SK-N-SH treated with all-trans-retinoic acid at 6 μM for 48 hours (cell line): ENCODE measurements around the gene RASSF6.

Source experiments
- ATAC-seq: fragments of 200-7000 bp; cut with Tn5 transposase; 3 replicates; pipeline ENCODE4 v1.9.1; 2020; ENCODE audit warnings: mild to moderate bottlenecking, moderate library complexity
- ARNTL ChIP-seq: fragments of 450-650 bp; formaldehyde crosslinking; IDR thresholded peaks from 2 replicates; pipeline ENCODE4 v1.5.0; 2020; ENCODE audit warnings: low read depth, mild to moderate bottlenecking, moderate library complexity, borderline replicate concordance
- BACH2 ChIP-seq: fragments of 250-450 bp; sonication (Bioruptor Pico); IDR thresholded peaks from 2 replicates; pipeline ENCODE4 v1.9.0; 2021; ENCODE audit warnings: mild to moderate bottlenecking, borderline replicate concordance
- CSDC2 ChIP-seq: fragments of 250-450 bp; sonication (Bioruptor Pico); IDR thresholded peaks from 2 replicates; pipeline ENCODE4 v1.5.0; 2020; ENCODE audit warnings: mild to moderate bottlenecking, moderate library complexity
- GLIS3 ChIP-seq: fragments of 250-450 bp; sonication (Bioruptor Pico); IDR thresholded peaks from 2 replicates; pipeline ENCODE4 v1.5.0; 2020; ENCODE audit warnings: mild to moderate bottlenecking, moderate library complexity
- ISL1 ChIP-seq: fragments of 250-450 bp; sonication (Bioruptor Pico); IDR thresholded peaks from 2 replicates; pipeline ENCODE4 v2.1.2; 2022; ENCODE audit warnings: mild to moderate bottlenecking, moderate library complexity
- OSR1 ChIP-seq: fragments of 250-450 bp; sonication (Bioruptor Pico); IDR thresholded peaks from 2 replicates; pipeline ENCODE4 v1.8.0; 2022; ENCODE audit warnings: moderate library complexity, mild to moderate bottlenecking, inconsistent platforms
- PATZ1 ChIP-seq: fragments of 250-450 bp; sonication (Bioruptor Pico); IDR thresholded peaks from 2 replicates; pipeline ENCODE4 v1.8.0; 2020; ENCODE audit warnings: mild to moderate bottlenecking, moderate library complexity, borderline replicate concordance
- POU6F1 ChIP-seq: fragments of 250-450 bp; sonication (Bioruptor Pico); IDR thresholded peaks from 2 replicates; pipeline ENCODE4 v1.8.0; 2021; ENCODE audit warnings: low read depth, mild to moderate bottlenecking, moderate library complexity, borderline replicate concordance
- PPARA ChIP-seq: fragments of 250-450 bp; sonication (Bioruptor Pico); IDR thresholded peaks from 2 replicates; pipeline ENCODE4 v1.5.0; 2020; ENCODE audit warnings: mild to moderate bottlenecking, borderline replicate concordance
- RARB ChIP-seq: fragments of 250-450 bp; sonication (Bioruptor Pico); IDR thresholded peaks from 2 replicates; pipeline ENCODE4 v1.8.0; 2021; ENCODE audit warnings: mild to moderate bottlenecking, moderate library complexity
- SNAI2 ChIP-seq: fragments of 250-450 bp; sonication (Bioruptor Pico); IDR thresholded peaks from 2 replicates; pipeline ENCODE4 v1.5.0; 2020; ENCODE audit warnings: mild to moderate bottlenecking, moderate library complexity
- TOX ChIP-seq: fragments of 250-450 bp; sonication (Bioruptor Pico); IDR thresholded peaks from 2 replicates; pipeline ENCODE4 v1.8.0; 2021; ENCODE audit warnings: mild to moderate bottlenecking, moderate library complexity, borderline replicate concordance
- ZC3H10 ChIP-seq: fragments of 250-450 bp; sonication (Bioruptor Pico); IDR thresholded peaks from 2 replicates; pipeline ENCODE4 v1.5.1; 2021; ENCODE audit warnings: mild to moderate bottlenecking, moderate library complexity
- ZFP3 ChIP-seq: fragments of 250-450 bp; sonication (Bioruptor Pico); IDR thresholded peaks from 2 replicates; pipeline ENCODE4 v1.5.0; 2020; ENCODE audit warnings: mild to moderate bottlenecking, moderate library complexity
- ZFP30 ChIP-seq: fragments of 450-650 bp; formaldehyde crosslinking; IDR thresholded peaks from 2 replicates; pipeline ENCODE4 v1.5.0; 2022; ENCODE audit warnings: mild to moderate bottlenecking, moderate library complexity
- ZNF565 ChIP-seq: fragments of 450-650 bp; formaldehyde crosslinking; conservative IDR thresholded peaks from 2 replicates; pipeline ENCODE4 v1.5.0; 2020; ENCODE audit warnings: low read depth, mild to moderate bottlenecking, moderate library complexity
- ZNF70 ChIP-seq: fragments of 450-650 bp; formaldehyde crosslinking; IDR thresholded peaks from 2 replicates; pipeline ENCODE4 v1.5.0; 2020; ENCODE audit warnings: mild to moderate bottlenecking, moderate library complexity
- ZNF8 ChIP-seq: fragments of 450-650 bp; formaldehyde crosslinking; IDR thresholded peaks from 2 replicates; pipeline ENCODE4 v1.5.0; 2020; ENCODE audit warnings: mild to moderate bottlenecking, moderate library complexity
- TF ChIP-seq, protein P1 (sequence below): fragments of 250-450 bp; sonication (Bioruptor Pico); IDR thresholded peaks from 2 replicates; pipeline ENCODE4 v1.5.1; 2021; ENCODE audit warnings: mild to moderate bottlenecking, moderate library complexity
- TF ChIP-seq, protein P2 (sequence below): fragments of 250-450 bp; sonication (Bioruptor Pico); IDR thresholded peaks from 2 replicates; pipeline ENCODE4 v1.5.1; 2020; ENCODE audit warnings: low read depth, mild to moderate bottlenecking, moderate library complexity

RASSF6 gene

DNA sequence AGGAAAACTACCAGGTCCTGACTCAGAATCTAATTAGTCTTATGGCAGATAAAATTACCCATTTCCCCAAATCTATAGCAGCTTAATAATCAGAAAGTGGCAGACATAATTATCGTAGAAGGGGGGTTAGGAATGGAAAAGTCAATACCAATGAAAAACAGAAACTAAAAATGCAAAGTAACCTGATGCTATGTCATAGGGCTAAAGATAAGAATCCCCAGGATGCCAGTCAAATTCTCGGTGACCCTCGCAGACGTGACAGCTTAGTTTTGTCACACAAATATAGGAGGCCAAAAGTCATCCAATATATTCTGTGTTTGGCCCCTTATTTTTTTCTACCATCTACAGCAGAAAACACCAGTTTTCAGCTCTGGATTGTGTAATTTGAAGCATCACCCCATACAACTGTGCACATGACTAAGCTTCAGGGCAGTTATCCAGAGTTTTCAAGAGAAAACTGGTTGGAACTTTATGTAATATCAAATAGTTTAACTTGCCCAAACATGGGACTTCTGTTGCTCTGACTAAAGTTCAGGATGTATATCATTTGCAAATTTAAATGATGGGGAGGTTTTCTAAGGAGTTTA, 30.9 kb downstream of the RASSF6 start:
- TF ChIP-seq, protein P1, sequence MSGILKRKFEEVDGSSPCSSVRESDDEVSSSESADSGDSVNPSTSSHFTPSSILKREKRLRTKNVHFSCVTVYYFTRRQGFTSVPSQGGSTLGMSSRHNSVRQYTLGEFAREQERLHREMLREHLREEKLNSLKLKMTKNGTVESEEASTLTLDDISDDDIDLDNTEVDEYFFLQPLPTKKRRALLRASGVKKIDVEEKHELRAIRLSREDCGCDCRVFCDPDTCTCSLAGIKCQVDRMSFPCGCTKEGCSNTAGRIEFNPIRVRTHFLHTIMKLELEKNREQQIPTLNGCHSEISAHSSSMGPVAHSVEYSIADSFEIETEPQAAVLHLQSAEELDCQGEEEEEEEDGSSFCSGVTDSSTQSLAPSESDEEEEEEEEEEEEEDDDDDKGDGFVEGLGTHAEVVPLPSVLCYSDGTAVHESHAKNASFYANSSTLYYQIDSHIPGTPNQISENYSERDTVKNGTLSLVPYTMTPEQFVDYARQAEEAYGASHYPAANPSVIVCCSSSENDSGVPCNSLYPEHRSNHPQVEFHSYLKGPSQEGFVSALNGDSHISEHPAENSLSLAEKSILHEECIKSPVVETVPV = no peak
- TF ChIP-seq ZFP30 (CRISPR knock-in tag) (no peak), POU6F1 (no peak), ISL1 (CRISPR knock-in tag) (no peak), ZNF8 (CRISPR knock-in tag) (no peak), PATZ1 (CRISPR knock-in tag) (no peak), TOX (no peak)
- TF ChIP-seq, protein P2, sequence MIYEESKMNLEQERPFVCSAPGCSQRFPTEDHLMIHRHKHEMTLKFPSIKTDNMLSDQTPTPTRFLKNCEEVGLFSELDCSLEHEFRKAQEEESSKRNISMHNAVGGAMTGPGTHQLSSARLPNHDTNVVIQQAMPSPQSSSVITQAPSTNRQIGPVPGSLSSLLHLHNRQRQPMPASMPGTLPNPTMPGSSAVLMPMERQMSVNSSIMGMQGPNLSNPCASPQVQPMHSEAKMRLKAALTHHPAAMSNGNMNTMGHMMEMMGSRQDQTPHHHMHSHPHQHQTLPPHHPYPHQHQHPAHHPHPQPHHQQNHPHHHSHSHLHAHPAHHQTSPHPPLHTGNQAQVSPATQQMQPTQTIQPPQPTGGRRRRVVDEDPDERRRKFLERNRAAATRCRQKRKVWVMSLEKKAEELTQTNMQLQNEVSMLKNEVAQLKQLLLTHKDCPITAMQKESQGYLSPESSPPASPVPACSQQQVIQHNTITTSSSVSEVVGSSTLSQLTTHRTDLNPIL (CRISPR knock-in tag) = no peak
- ATAC-seq = no peak

- no peak for TF ChIP-seq TOX
- TF ChIP-seq PPARA (CRISPR knock-in tag) = no peak
- TF ChIP-seq POU6F1 = no peak
- TF ChIP-seq ZFP30 (CRISPR knock-in tag) = no peak
- no peak for TF ChIP-seq ISL1 (CRISPR knock-in tag)
- TF ChIP-seq SNAI2 (CRISPR knock-in tag) = no peak
- no peak for TF ChIP-seq ARNTL
- no peak for TF ChIP-seq ZNF70 (CRISPR knock-in tag)
- no peak for TF ChIP-seq ZC3H10 (CRISPR knock-in tag)
- TF ChIP-seq ZNF8 (CRISPR knock-in tag) = no peak
- TF ChIP-seq, protein P1 = no peak
- TF ChIP-seq PATZ1 (CRISPR knock-in tag) = no peak
- TF ChIP-seq OSR1 (CRISPR knock-in tag) = no peak
- no peak for TF ChIP-seq ZNF565 (CRISPR knock-in tag)
- TF ChIP-seq BACH2 (CRISPR knock-in tag) = no peak
- TF ChIP-seq GLIS3 (CRISPR knock-in tag) = no peak
- no peak for TF ChIP-seq RARB (CRISPR knock-in tag)
- TF ChIP-seq, all 23 proteins: peak for 0
- no peak for ATAC-seq
These were observed 31.6 kb downstream of the RASSF6 start for GRCh38 chr4:73588613-73589012.

GRCh38 chr4:73586666-73587065, 33.6 kb downstream of the RASSF6 start:
- ATAC-seq = no peak
- TF ChIP-seq POU6F1 = no peak
- TF ChIP-seq ZFP3 (CRISPR knock-in tag) = no peak
- no peak for TF ChIP-seq ZFP30 (CRISPR knock-in tag)
- no peak for TF ChIP-seq ZC3H10 (CRISPR knock-in tag)
- TF ChIP-seq, protein P2 (CRISPR knock-in tag) = no peak
- TF ChIP-seq, protein P1 = no peak
- TF ChIP-seq CSDC2 (CRISPR knock-in tag) = no peak
